T-cell (primary cell): ENCODE data around the gene SMPD2. TPM values are rescaled to one million over a fixed set of nuclear protein-coding genes. Genes with fewer than 3 reads are reported as not detected.

Experiments used
- ATAC-seq, 4 experiments: fragments of 200-7000 bp in 3 of 4; fragments of 150-1000 bp in 1 of 4; cut with Tn5 transposase; replicated peaks in 1 of 4; 1 replicate in 3 of 4; 2 replicates in 1 of 4; pipeline ENCODE4 v1.10.0; 2021; ENCODE audit warnings: moderate library complexity in 3 of 4, mild to moderate bottlenecking in 2 of 4, moderate number of reproducible peaks in 1 of 4
- CTCF ChIA-PET, 2 donors: fragments of 300-600 bp; sonication (Branson Sonifier 250); formaldehyde crosslinking; loops; one replicate each; lab custom pipeline; 2022; ENCODE audit warnings: antibody characterized with exemption in 2 of 2; lab: Charles Lee
- POLR2A ChIA-PET, 2 donors: fragments of 300-600 bp; sonication (Branson Sonifier 250); formaldehyde crosslinking; loops; one replicate each; lab custom pipeline; 2022; ENCODE audit warnings: antibody characterized with exemption in 2 of 2; lab: Charles Lee
- DNase-seq, 35 experiments: peaks; one replicate each; pipeline versions ENCODE4 v3.0.0 to v3.0.0-alpha.2; 2013 to 2023
- H3K27ac ChIP-seq: one replicate; pipeline ENCODE4 v1.5.1; 2013; ENCODE audit warnings: low read length
- H3K27me3 ChIP-seq, 2 experiments: replicated peaks in 1 of 2; 1 replicate in 1 of 2; 2 replicates in 1 of 2; pipeline versions ENCODE4 v1.6.1 to v1.7.0; 2013; ENCODE audit warnings: low read length in 1 of 2, mixed read lengths in 1 of 2; ENCODE audit not compliant: control insufficient read depth in 2 of 2, insufficient read depth in 2 of 2; ENCODE audit errors: extremely low read depth in 1 of 2
- H3K36me3 ChIP-seq, 2 donors: 1 replicate in 1 of 2; 2 replicates in 1 of 2; pipeline versions ENCODE4 v1.6.1 to v1.7.0; 2013; ENCODE audit warnings: low read length in 1 of 2; ENCODE audit not compliant: control insufficient read depth in 2 of 2, insufficient read depth in 1 of 2; ENCODE audit errors: extremely low read depth in 1 of 2
- H3K4me1 ChIP-seq, 2 experiments: 1 replicate in 1 of 2; 2 replicates in 1 of 2; pipeline versions ENCODE4 v1.6.1 to v1.7.0; 2013; ENCODE audit warnings: low read length in 2 of 2, mixed read lengths in 1 of 2; ENCODE audit not compliant: insufficient read depth in 2 of 2, control insufficient read depth in 1 of 2; ENCODE audit errors: extremely low read depth in 1 of 2
- H3K4me3 ChIP-seq, 2 donors: 1 replicate in 1 of 2; 2 replicates in 1 of 2; pipeline versions ENCODE4 v1.5.1 to v1.7.0; 2013; ENCODE audit warnings: mild to moderate bottlenecking in 2 of 2, low read length in 1 of 2, moderate library complexity in 1 of 2; ENCODE audit not compliant: control insufficient read depth in 1 of 2; ENCODE audit errors: extremely low read depth in 1 of 2
- H3K9me3 ChIP-seq: 2 replicates; pipeline ENCODE4 v1.7.0; 2013
- H3K27ac Mint-ChIP-seq, 2 donors: one replicate each; pipeline ENCODE4 v1.8.0; 2020 to 2021; ENCODE audit warnings: mild to moderate bottlenecking in 2 of 2, mixed read lengths in 2 of 2
- H3K27me3 Mint-ChIP-seq, 2 donors: one replicate each; pipeline ENCODE4 v1.8.0; 2021 to 2022; ENCODE audit warnings: mixed read lengths in 2 of 2
- H3K36me3 Mint-ChIP-seq: one replicate; pipeline ENCODE4 v1.8.0; 2021; ENCODE audit warnings: mixed read lengths
- H3K4me1 Mint-ChIP-seq, 3 donors: one replicate each; pipeline ENCODE4 v1.8.0; 2020 to 2022; ENCODE audit warnings: mixed read lengths in 3 of 3, mild to moderate bottlenecking in 1 of 3
- H3K4me3 Mint-ChIP-seq, 3 donors: one replicate each; pipeline ENCODE4 v1.8.0; 2020 to 2022; ENCODE audit warnings: mild to moderate bottlenecking in 3 of 3, mixed read lengths in 3 of 3, moderate library complexity in 3 of 3
- H3K9me3 Mint-ChIP-seq, 3 donors: one replicate each; pipeline ENCODE4 v1.8.0; 2020 to 2022; ENCODE audit warnings: mixed read lengths in 3 of 3
- WGBS: methylation state at CpG from one replicate; pipeline ENCODE4 v1.1.5; 2013; ENCODE audit warnings: missing lambda C conversion rate; ENCODE audit not compliant: insufficient coverage; 5-methylcytosine and 5-hydroxymethylcytosine counted together
- total RNA-seq, 35 experiments: library from RNA in 6 of 35; stranded (reverse) in 6 of 35; fragments of 120-200 nt in 1 of 35; gene quantifications; one replicate each; pipeline versions ENCODE4 v1.2.1 to v1.2.4 and lab custom pipeline; 2013 to 2026

The SMPD2 gene
- total RNA-seq, 5 donors from 2014 or later (not counting 1 experiment from before 2014, with no cell fraction given) = 21.1 to 36.7 (median 23.7) TPM

DNA sequence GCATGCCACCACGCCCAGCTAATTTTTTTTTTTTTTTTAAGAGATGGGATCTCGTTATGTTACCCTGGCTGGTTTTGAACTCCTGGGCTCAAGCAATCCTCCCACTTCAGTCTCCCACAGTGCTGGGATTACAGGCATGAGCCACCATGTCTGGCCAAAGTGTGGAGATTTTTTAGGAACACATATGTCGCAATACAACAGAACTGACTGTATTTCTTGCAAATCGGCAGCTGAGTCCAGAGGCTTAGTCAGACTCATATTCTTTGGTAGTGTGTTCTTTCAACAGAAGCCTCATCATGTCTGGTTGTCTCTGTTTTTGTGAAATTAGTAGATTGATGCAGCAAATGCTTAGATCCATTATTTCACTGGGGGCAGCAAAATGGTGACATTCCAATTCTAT, 34.3 kb upstream of the SMPD2 start:
- no peaks in the 10 kb centered on the region for H3K9me3 Mint-ChIP-seq
- no peaks in the 10 kb centered on the region for H3K36me3 ChIP-seq
- H3K27ac ChIP-seq = no peak overlapping the region
- H3K27me3 Mint-ChIP-seq = peaks cover 0 to 4% of the 10 kb centered on the region in 2 donors
- no peak for DNase-seq
- 80% methylated on average over 1 of the region's 4 CpGs for WGBS
- no peaks in the 10 kb centered on the region for H3K27me3 ChIP-seq
- ChIA-PET POLR2A (no interaction called here), CTCF (no interaction called here)
- no peaks in the 10 kb centered on the region for H3K9me3 ChIP-seq
- H3K4me1 Mint-ChIP-seq = no peaks in the 10 kb centered on the region
- no peak overlapping the region for H3K27ac Mint-ChIP-seq
- H3K36me3 Mint-ChIP-seq = no peaks in the 10 kb centered on the region
- H3K4me1 ChIP-seq = no peaks in the 10 kb centered on the region
- ATAC-seq = no peak
- no peak overlapping the region for H3K4me3 ChIP-seq
- no peak overlapping the region for H3K4me3 Mint-ChIP-seq

DNA sequence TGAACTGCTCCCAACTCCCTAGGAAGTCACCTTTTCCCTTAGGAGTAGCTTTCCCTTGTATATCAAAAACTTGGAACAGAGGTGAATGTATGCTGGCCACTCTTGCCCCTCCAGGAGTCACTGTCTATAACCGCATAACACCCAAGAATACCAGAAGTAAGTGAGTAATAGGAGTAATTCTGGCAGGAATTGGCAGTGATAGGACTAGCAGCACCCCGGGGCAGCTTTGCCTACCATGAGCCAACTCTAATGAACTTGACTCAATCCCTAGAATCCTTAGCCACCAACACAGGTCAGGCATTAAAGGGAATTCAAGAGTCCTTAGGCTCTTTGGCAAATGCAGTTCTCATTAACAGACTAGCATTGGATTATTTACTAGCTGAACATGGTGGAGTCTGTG, 29.5 kb upstream of the SMPD2 start:
- H3K36me3 ChIP-seq = no peaks in the 10 kb centered on the region
- H3K4me1 ChIP-seq = no peaks in the 10 kb centered on the region
- DNase-seq (no peak), ATAC-seq (no peak)
- Mint-ChIP-seq H3K4me1 (no peaks in the 10 kb centered on the region), H3K27ac (no peak overlapping the region), H3K27me3 (peaks cover 0 to 4% of the 10 kb centered on the region in 2 donors), H3K4me3 (no peak overlapping the region), H3K9me3 (no peaks in the 10 kb centered on the region), H3K36me3 (no peaks in the 10 kb centered on the region)
- ChIA-PET CTCF (interaction anchor here in 1 of 2 donors (1.1 kb wide), 1 partner anchor 15 kb away, joined by 3 read pairs; no protein-coding TSS in a partner anchor), POLR2A (no interaction called here)
- no peaks in the 10 kb centered on the region for H3K9me3 ChIP-seq
- H3K4me3 ChIP-seq = no peak overlapping the region
- no CpG with 5 or more reads among the region's 2 CpGs for WGBS
- no peak overlapping the region for H3K27ac ChIP-seq
- no peaks in the 10 kb centered on the region for H3K27me3 ChIP-seq

DNA sequence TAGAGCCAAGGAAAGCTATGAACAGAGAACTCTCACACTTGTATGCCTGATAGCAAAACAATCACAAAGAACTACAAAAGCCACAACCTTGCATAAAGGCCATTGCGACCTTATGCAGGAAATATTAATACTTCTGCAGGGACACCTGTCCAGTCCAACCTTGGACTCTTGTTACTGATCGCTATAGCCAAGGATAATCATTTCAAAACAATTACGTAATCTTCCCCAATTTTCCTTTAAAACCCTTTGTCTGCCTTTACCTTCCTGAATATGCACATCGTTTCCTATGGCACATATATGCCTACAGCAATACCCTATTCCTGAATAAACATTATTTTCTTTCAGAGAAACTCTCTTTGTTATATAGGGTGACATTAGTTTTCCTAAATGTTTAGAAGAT, 22.9 kb upstream of the SMPD2 start:
- Histone ChIP-seq H3K9me3 (no peaks in the 10 kb centered on the region), H3K27me3 (no peaks in the 10 kb centered on the region), H3K27ac (no peak overlapping the region), H3K36me3 (no peaks in the 10 kb centered on the region), H3K4me3 (no peak overlapping the region), H3K4me1 (no peaks in the 10 kb centered on the region)
- Mint-ChIP-seq H3K27ac (no peak overlapping the region), H3K9me3 (no peaks in the 10 kb centered on the region), H3K27me3 (no peaks in the 10 kb centered on the region), H3K36me3 (no peaks in the 10 kb centered on the region), H3K4me1 (no peaks in the 10 kb centered on the region), H3K4me3 (no peak overlapping the region)
- 92% methylated on average over 3 of the region's 4 CpGs for WGBS
- ATAC-seq (no peak), DNase-seq (no peak)
- ChIA-PET POLR2A (interaction anchor here in 1 of 2 donors (0.7 kb wide), 1 partner anchor 10 kb away, joined by 4 read pairs; no protein-coding TSS in a partner anchor), CTCF (no interaction called here)

DNA sequence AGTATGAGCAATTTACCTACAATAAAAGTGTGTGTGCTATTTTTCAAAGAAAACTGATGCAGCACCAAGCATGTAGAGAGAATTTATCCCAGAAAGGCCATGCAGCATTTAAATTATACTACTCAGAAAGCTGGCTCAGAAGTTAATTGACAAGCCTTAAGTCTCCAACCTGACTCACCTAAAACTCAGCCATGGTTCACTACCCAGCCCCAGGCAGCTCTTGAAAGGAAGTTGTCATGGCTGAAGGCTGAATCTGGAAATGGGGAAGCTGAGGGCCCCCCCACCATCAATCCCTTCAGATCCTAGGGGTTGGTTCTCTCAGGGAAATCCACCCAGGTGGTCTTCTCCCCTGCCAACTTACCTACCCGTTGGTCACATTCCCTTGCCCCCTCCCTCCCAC, 19.8 kb upstream of the SMPD2 start:
- POLR2A ChIA-PET = interaction anchor here in 1 of 2 donors (0.7 kb wide), 1 partner anchor 43 kb away, joined by 3 read pairs; no protein-coding TSS in a partner anchor
- Mint-ChIP-seq H3K36me3 (peaks cover 3% of the 10 kb centered on the region), H3K27me3 (no peaks in the 10 kb centered on the region), H3K27ac (no peak overlapping the region), H3K4me1 (no peaks in the 10 kb centered on the region), H3K4me3 (no peak overlapping the region), H3K9me3 (no peaks in the 10 kb centered on the region)
- Histone ChIP-seq H3K27ac (no peak overlapping the region), H3K36me3 (no peaks in the 10 kb centered on the region), H3K9me3 (no peaks in the 10 kb centered on the region), H3K4me1 (no peaks in the 10 kb centered on the region), H3K4me3 (no peak overlapping the region), H3K27me3 (no peaks in the 10 kb centered on the region)
- no peak for ATAC-seq
- WGBS = no CpG with 5 or more reads among the region's 1 CpG
- CTCF ChIA-PET = no interaction called here
- no peak for DNase-seq

DNA sequence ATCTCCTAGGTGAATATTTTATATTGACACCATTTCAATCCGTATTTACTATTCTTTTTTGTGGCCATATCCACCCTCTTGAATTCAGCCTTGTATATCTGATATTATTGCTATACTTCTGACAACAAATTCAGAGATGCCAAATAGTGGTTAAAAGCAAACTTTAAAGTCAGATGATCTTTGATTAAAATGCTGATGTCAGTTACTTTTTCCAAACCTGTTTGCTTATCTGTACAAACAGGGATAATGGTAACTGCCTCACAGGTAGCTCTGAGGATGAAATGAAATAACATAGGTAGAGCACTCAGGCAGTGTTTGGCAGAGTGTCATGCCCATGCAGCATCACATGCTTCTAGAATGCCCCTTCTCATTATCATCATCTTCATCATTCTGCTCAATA, 19.3 kb upstream of the SMPD2 start:
- H3K36me3 Mint-ChIP-seq = peaks cover 3% of the 10 kb centered on the region
- POLR2A ChIA-PET = no interaction called here
- no peak for ATAC-seq
- no CpG with 5 or more reads among the region's 1 CpG for WGBS
- H3K4me3 Mint-ChIP-seq = no peak overlapping the region
- no peak overlapping the region for H3K27ac Mint-ChIP-seq
- H3K9me3 Mint-ChIP-seq = no peaks in the 10 kb centered on the region
- Histone ChIP-seq H3K4me3 (no peak overlapping the region), H3K4me1 (no peaks in the 10 kb centered on the region), H3K36me3 (no peaks in the 10 kb centered on the region), H3K9me3 (no peaks in the 10 kb centered on the region), H3K27me3 (no peaks in the 10 kb centered on the region), H3K27ac (no peak overlapping the region)
- CTCF ChIA-PET = no interaction called here
- H3K27me3 Mint-ChIP-seq = no peaks in the 10 kb centered on the region
- no peak for DNase-seq
- H3K4me1 Mint-ChIP-seq = no peaks in the 10 kb centered on the region

DNA sequence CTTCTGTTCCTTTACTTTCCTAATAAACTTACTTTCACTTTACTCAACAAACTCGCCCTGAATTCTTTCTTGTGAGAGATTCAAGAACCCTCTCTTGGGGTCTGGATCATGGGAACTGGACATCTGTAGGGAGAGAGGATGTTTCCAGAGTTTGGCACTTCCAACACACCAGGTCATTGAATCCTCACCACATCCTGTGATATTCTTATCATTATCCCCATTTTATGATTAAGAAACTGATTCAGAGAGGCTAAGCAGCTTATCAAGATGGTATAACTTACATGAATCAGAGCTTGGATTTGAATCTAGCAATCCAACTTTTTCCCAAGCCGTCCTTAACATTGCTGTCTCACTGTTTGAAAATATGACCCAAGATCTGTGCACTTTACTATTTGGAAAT, 15.6 kb upstream of the SMPD2 start:
- Histone ChIP-seq H3K4me3 (no peak overlapping the region), H3K4me1 (no peaks in the 10 kb centered on the region), H3K27ac (no peak overlapping the region), H3K9me3 (no peaks in the 10 kb centered on the region), H3K27me3 (no peaks in the 10 kb centered on the region), H3K36me3 (no peaks in the 10 kb centered on the region)
- POLR2A ChIA-PET = no interaction called here
- Mint-ChIP-seq H3K36me3 (peaks cover 3% of the 10 kb centered on the region), H3K9me3 (no peaks in the 10 kb centered on the region), H3K27me3 (peaks cover 0 to 4% of the 10 kb centered on the region in 2 donors), H3K4me1 (no peaks in the 10 kb centered on the region), H3K4me3 (no peak overlapping the region), H3K27ac (no peak overlapping the region)
- DNase-seq (no peak), ATAC-seq (no peak)
- no CpG with 5 or more reads among the region's 2 CpGs for WGBS
- CTCF ChIA-PET = interaction anchor here in 1 of 2 donors (0.6 kb wide), 1 partner anchor 41 kb away, joined by 3 read pairs; no protein-coding TSS in a partner anchor
